BLaER1 treated with 17β-estradiol and CSF1 and Interleukin-3, amounts not matched to agents 10 nM and 100 nM (cell line): Measurements from ENCODE around the gene HSD17B8.

Source experiments
- H3K27ac ChIP-seq, 11 experiments: shearing (Covaris generic); formaldehyde crosslinking; 2 replicates each; pipeline ENCODE4 v1.8.1; 2022
- H3K27me3 ChIP-seq, 11 experiments: shearing (Covaris generic); formaldehyde crosslinking; 2 replicates each; pipeline ENCODE4 v1.8.1; 2022
- H3K36me3 ChIP-seq, 11 experiments: shearing (Covaris generic); formaldehyde crosslinking; 2 replicates each; pipeline ENCODE4 v1.8.1; 2022
- H3K4me1 ChIP-seq, 10 experiments: shearing (Covaris generic); formaldehyde crosslinking; 2 replicates each; pipeline ENCODE4 v1.8.1; 2022
- H3K4me2 ChIP-seq, 11 experiments: shearing (Covaris generic); formaldehyde crosslinking; 2 replicates each; pipeline ENCODE4 v1.8.1; 2022
- H3K4me3 ChIP-seq, 10 experiments: shearing (Covaris generic); formaldehyde crosslinking; 2 replicates each; pipeline ENCODE4 v1.8.1; 2022
- H3K9ac ChIP-seq, 11 experiments: shearing (Covaris generic); formaldehyde crosslinking; 2 replicates each; pipeline ENCODE4 v1.8.1; 2022
- H3K9me3 ChIP-seq, 11 experiments: shearing (Covaris generic); formaldehyde crosslinking; replicated peaks in 1 of 11; 2 replicates each; pipeline ENCODE4 v1.8.1; 2022
- H4K20me1 ChIP-seq, 11 experiments: shearing (Covaris generic); formaldehyde crosslinking; 2 replicates each; pipeline ENCODE4 v1.8.1; 2022
- Cebpa-rat ChIP-seq, 11 experiments: shearing (Covaris generic); IDR thresholded peaks; 2 replicates each; pipeline ENCODE4 v1.8.1; 2022

The HSD17B8 gene

DNA sequence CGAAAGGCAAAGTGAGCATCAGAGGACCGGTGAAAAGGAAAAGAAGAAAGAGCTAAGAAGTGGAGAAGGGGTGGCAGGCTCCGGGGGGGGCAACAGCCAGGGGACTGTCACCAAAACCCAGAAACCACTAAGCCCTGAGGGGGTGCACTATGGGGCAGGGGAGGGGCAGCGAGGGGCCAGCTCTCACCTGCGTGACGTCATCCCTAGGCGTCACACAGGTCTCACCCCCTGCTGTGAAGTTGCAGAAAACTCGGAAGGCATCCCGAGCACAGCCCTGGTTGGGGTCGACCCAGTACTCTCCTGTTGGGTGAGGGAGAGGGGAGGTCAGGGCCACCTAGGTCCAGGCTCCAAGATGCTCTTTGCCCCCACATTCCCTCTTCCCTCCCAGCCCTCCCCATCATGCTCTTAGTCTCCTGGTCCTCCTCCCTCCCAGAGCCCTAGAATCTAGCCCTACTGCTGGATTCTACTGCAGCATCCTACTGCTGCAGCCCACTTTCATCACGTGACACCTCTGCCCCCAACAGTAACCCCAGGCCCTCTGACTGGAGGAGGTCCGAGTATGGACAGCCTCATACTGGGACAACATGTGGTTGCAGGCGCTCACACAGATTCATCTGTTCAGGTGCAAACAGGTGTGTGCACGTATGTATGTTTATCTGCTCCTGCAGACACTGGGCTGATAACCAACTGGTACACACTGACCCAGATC lies 39.6 kb upstream of the HSD17B8 start:
- no peak overlapping the region for H3K4me3 ChIP-seq
- H3K4me2 ChIP-seq, result no peak overlapping the region
- H3K27ac ChIP-seq, result no peak overlapping the region
- H3K4me1 ChIP-seq, result peaks cover 24 to 51% (median 41%) of the 10 kb centered on the region in 10 experiments
- H3K36me3 ChIP-seq, result no peaks in the 10 kb centered on the region
- no peaks in the 10 kb centered on the region for H3K27me3 ChIP-seq
- no peak overlapping the region for H3K9ac ChIP-seq
- H4K20me1 ChIP-seq, result no peaks in the 10 kb centered on the region
- H3K9me3 ChIP-seq, result no peaks in the 10 kb centered on the region
- TF ChIP-seq Cebpa-rat (IDR thresholded peaks at IDR 0.05), result no peak

DNA sequence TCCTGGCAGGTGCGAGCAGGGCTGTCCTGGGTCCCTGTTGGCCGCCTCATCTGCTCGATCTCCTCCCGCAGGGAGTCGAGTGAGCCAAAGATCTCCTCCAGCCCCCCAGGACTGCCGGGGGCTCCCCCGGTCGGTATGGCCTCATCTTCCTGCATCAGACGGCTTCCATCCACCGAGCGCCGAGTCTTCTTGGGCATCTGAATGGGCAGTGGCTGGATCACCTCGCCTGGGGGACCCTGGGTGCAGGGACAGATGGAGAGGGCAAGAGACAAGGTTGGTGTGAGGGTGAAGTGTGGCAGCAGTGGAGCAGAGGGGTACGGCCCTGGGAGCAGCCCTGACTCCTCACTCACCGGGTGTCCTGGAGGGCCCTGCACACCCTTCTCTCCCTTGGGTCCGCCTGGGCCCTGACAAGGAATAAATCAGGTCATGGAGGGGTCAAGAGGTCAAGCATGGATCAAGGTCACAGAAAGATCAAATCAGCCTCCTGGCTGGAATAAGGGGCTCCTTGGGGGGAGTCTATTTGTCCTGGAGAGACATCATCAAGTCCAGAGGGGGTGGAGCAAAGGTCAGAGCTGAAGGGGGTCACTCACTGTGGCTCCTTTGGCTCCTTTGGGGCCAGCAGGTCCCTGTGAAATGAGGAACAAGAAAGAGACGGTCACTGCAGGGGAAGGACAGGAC lies 38.7 kb upstream of the HSD17B8 start:
- Histone ChIP-seq H3K27ac (no peak overlapping the region), H3K4me1 (peaks cover 19 to 54% (median 45%) of the 10 kb centered on the region in 10 experiments), H3K4me3 (no peak overlapping the region), H4K20me1 (no peaks in the 10 kb centered on the region), H3K4me2 (no peak overlapping the region), H3K9me3 (no peaks in the 10 kb centered on the region), H3K9ac (no peak overlapping the region), H3K27me3 (no peaks in the 10 kb centered on the region), H3K36me3 (no peaks in the 10 kb centered on the region)
- TF ChIP-seq Cebpa-rat (IDR thresholded peaks at IDR 0.05), result no peak

DNA sequence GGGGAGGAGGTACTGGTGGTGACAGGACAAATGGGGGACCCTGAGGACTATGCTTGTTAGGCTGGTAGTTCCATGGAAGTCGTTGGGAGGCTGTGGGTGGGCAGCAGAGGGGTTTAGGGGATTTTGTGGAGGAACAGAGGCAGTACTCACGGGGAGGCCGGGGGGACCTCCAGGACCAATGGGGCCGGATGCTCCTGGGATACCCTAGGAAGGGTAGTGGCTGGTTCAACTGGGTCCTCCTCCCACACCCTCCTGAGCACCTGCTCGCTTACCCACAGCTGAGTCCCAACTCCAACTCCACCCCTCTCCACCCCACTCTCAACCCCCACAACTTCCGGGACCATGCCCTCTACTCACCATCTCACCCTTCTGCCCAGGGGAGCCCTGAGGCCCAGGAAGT lies 38.1 kb upstream of the HSD17B8 start:
- no peaks in the 10 kb centered on the region for H3K9me3 ChIP-seq
- no peak for TF ChIP-seq Cebpa-rat (IDR thresholded peaks at IDR 0.05)
- no peak overlapping the region for H3K27ac ChIP-seq
- H3K27me3 ChIP-seq, result no peaks in the 10 kb centered on the region
- peaks cover 12 to 54% (median 45%) of the 10 kb centered on the region in 10 experiments for H3K4me1 ChIP-seq
- H4K20me1 ChIP-seq, result no peaks in the 10 kb centered on the region
- no peak overlapping the region for H3K9ac ChIP-seq
- H3K4me2 ChIP-seq, result no peak overlapping the region
- no peak overlapping the region for H3K4me3 ChIP-seq
- H3K36me3 ChIP-seq, result no peaks in the 10 kb centered on the region

DNA sequence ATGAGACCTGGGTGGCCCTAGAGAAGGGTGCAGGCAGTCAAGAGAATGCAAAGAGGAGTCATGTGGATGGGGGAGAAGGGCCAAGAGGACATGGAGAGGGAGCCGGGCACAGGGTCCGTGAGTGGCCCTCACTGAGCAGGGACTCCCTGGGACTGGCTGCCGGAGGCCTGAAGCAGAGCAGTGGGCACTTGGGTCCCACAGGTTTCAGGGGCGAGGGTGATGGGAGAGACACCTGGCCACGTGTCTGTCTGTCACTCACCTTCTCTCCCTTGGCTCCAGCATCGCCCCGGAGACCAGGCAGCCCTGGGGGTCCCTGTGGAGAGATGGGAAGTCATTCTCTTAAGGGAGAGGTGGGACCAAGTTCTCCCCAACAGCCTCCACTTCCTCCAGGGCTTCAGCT lies 37.6 kb upstream of the HSD17B8 start:
- Histone ChIP-seq H3K9me3 (no peaks in the 10 kb centered on the region), H3K27ac (no peak overlapping the region), H3K4me2 (no peak overlapping the region), H3K27me3 (no peaks in the 10 kb centered on the region), H3K4me3 (no peak overlapping the region), H4K20me1 (no peaks in the 10 kb centered on the region), H3K9ac (no peak overlapping the region), H3K36me3 (no peaks in the 10 kb centered on the region), H3K4me1 (peaks cover 10 to 56% (median 45%) of the 10 kb centered on the region in 10 experiments)
- no peak for TF ChIP-seq Cebpa-rat (IDR thresholded peaks at IDR 0.05)

DNA sequence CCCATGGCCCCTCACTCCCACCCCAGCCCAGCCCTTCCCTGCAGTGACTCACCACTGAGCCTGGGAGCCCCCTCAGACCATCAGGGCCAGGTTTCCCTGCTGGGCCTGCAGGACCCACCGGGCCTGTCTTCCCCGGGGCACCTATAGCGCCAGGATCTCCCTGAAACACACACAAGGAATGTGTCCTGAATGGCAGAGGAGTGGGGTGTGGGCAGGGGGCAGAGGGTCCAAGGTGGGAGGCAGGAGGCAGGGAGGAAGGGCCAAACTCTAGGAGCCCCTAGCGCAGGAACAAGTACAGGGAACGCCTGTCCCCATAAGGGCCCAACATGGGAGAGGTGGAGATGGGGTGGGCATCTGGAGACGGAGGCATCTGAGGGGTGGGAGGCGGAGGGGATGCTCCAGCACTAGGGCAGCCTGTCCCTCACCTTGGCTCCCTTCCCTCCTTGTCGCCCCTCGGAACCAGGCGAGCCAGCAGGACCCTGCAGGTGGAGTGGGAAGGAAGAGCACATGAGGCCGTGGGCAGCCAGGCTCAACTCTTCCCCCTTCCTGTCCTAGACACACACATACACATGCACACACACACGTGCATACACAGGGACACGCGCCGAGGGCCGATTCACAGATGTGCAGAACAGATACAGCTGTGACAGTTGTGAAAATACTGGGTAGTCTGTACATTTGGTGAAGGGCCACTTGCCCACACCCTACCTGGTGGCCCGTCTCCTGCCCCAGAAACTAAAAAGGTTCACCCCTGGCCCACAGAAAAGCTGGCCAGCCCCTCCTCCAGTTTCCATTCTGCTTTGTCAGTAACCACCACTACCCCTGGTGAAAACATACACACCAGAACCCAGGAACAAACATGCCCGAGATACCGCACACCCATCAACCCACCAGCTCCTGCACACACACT lies 36.8 kb upstream of the HSD17B8 start:
- Histone ChIP-seq H3K4me1 (peaks cover 8 to 56% (median 45%) of the 10 kb centered on the region in 10 experiments), H3K4me3 (no peak overlapping the region)
- no peak for TF ChIP-seq Cebpa-rat (IDR thresholded peaks at IDR 0.05)

DNA sequence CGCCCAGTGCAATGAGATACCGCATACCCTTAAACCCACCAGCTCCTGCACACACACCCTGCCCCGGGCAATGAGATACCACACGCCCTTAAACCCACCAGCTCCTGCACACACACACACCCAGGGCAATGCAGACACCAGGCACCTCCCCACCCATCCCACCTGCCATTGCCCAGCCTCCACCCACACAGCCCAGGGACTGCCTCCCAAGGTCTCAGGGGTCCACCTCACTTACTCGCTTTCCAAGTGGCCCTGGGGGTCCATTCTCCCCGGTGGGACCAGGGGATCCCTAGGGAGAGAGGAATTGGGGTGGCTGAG lies 36.2 kb upstream of the HSD17B8 start:
- Histone ChIP-seq H3K4me2 (peak overlapping the region in 6 of 11 experiments; percentile 6 to 50 (median 20); a peak in 8 of 22 replicates), H3K4me3 (no peak overlapping the region), H3K27ac (no peak overlapping the region), H3K4me1 (peaks cover 12 to 60% (median 50%) of the 10 kb centered on the region in 10 experiments), H3K27me3 (no peaks in the 10 kb centered on the region), H3K9ac (no peak overlapping the region), H3K36me3 (no peaks in the 10 kb centered on the region), H3K9me3 (no peaks in the 10 kb centered on the region), H4K20me1 (no peaks in the 10 kb centered on the region)
- TF ChIP-seq Cebpa-rat (IDR thresholded peaks at IDR 0.05), result no peak

More for the DNA sequence above, 36.8 kb upstream of the HSD17B8 start:
- Histone ChIP-seq H3K27me3 (no peaks in the 10 kb centered on the region), H3K9ac (no peak overlapping the region; a peak in 1 of 22 replicates), H4K20me1 (no peaks in the 10 kb centered on the region), H3K9me3 (no peaks in the 10 kb centered on the region), H3K36me3 (no peaks in the 10 kb centered on the region), H3K27ac (no peak overlapping the region), H3K4me2 (peak overlapping the region in 6 of 11 experiments; percentile 6 to 50 (median 20); a peak in 8 of 22 replicates)

DNA sequence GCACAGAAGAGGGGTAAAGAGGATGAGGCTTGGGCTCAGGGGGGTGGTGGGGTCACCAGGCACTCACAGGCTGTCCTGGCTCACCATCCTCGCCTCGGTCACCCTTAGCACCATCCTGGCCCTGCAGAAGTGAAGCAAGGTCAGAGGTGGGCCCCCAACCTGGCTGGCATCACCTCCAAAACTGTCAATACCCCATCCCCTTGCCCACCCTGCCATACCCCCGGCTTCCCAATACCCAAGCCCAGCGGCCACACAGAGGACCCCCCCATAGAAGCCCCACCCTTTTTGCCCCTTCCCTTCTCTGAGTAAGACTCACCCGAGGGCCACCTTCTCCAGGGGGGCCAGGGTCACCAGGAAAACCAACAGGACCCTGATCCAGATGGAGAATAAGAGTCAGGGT lies 35.8 kb upstream of the HSD17B8 start:
- Histone ChIP-seq H3K36me3 (no peaks in the 10 kb centered on the region), H3K27me3 (no peaks in the 10 kb centered on the region), H3K4me1 (peaks cover 16 to 64% (median 54%) of the 10 kb centered on the region in 10 experiments), H4K20me1 (no peaks in the 10 kb centered on the region), H3K9ac (no peak overlapping the region), H3K27ac (no peak overlapping the region), H3K9me3 (no peaks in the 10 kb centered on the region), H3K4me3 (no peak overlapping the region), H3K4me2 (peak overlapping the region in 3 of 11 experiments; percentile 6 to 50 (median 12); a peak in 3 of 22 replicates)
- no peak for TF ChIP-seq Cebpa-rat (IDR thresholded peaks at IDR 0.05)

DNA sequence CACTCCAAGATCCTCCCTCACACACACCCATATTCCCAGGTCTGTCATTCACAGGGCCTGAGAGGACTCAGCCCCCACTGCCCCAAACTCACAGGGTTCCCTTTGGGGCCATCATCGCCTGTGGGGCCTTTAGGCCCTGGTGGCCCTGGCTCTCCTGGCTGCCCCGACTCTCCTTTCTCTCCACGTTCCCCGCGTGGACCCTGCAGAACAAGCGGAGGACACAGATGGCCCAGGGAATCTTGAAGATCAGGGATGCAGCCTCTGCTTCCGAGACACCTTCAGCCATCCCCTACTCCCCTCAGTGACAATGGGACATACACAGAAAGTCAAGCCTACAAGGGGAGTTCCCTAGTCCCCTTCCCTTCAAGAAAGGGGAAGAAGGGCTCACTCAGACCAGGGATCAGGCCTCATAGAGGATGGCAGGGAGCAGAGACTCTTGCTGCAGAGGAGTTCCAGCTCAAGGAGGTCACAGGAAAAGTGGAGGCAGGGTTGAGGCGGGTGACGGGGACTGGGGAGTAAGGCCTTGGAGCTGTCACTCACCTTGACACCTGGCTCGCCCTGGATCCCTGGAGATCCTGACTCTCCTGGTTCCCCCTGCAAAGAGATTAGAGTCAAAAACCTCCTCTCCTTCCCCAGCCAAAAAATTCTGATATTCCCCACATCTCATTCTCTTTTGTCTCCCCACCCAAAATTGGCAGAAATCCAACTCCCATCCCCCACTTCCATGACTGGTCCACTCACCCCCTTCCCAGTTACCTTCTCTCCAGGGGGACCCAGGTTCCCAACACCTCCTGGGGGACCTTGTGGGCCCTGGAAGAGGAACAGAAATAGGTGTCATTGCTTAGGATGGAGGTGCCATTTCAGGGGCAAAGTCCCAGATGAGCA lies 34.9 kb upstream of the HSD17B8 start:
- Histone ChIP-seq H3K9ac (no peak overlapping the region), H3K4me1 (peaks cover 21 to 66% (median 63%) of the 10 kb centered on the region in 10 experiments), H3K27me3 (no peaks in the 10 kb centered on the region), H3K36me3 (no peaks in the 10 kb centered on the region), H3K9me3 (no peaks in the 10 kb centered on the region), H3K4me3 (no peak overlapping the region), H4K20me1 (no peaks in the 10 kb centered on the region), H3K27ac (peak overlapping the region in 1 of 11 experiments; percentile 4; a peak in 1 of 22 replicates), H3K4me2 (peak overlapping the region in 9 of 11 experiments; percentile 7 to 93 (median 86); a peak in 17 of 22 replicates)
- TF ChIP-seq Cebpa-rat (IDR thresholded peaks at IDR 0.05), result no peak
